Activated T-cell treated with anti-CD3 and anti-CD28 coated beads for 48 hours (primary cell): Measurements from ENCODE around the gene FOXC1.

ENCODE experiments used
- DNase-seq: peaks from one replicate; pipeline ENCODE4 v3.0.0-alpha.2; 2020; ENCODE audit warnings: low read depth

The FOXC1 gene

GRCh38 chr6:1600063-1600763, 9.5 kb upstream of the FOXC1 start:
- DNase-seq, result no peak

GRCh38 chr6:1600764-1601157, 9.0 kb upstream of the FOXC1 start:
- no peak for DNase-seq

GRCh38 chr6:1601158-1602048, 8.3 kb upstream of the FOXC1 start:
- DNase-seq, result no peak

- no peak for DNase-seq
These were observed 7.5 kb upstream of the FOXC1 start for GRCh38 chr6:1602049-1602713.

GRCh38 chr6:1603708-1604107, 6.0 kb upstream of the FOXC1 start:
- DNase-seq, result no peak

GRCh38 chr6:1604158-1605003, 5.3 kb upstream of the FOXC1 start:
- DNase-seq, result peak; percentile 75

- DNase-seq, result no peak
These were observed 4.5 kb upstream of the FOXC1 start for GRCh38 chr6:1605004-1605892.

GRCh38 chr6:1605893-1606779, 3.6 kb upstream of the FOXC1 start:
- DNase-seq, result no peak

- DNase-seq, result no peak
These were observed 2.8 kb upstream of the FOXC1 start for GRCh38 chr6:1606780-1607515.

- no peak for DNase-seq
These were observed 2.0 kb upstream of the FOXC1 start for GRCh38 chr6:1607516-1608221.

- no peak for DNase-seq
These were observed 1.3 kb upstream of the FOXC1 start for GRCh38 chr6:1608222-1609040.

GRCh38 chr6:1609041-1609647, 571 bp upstream of the FOXC1 start:
- no peak for DNase-seq

- no peak for DNase-seq
These were observed 994 bp downstream of the FOXC1 start for GRCh38 chr6:1610497-1611321.

GRCh38 chr6:1611322-1611571, 1.5 kb downstream of the FOXC1 start:
- DNase-seq, result no peak

GRCh38 chr6:1611572-1612298, 2.0 kb downstream of the FOXC1 start:
- DNase-seq, result no peak
